ENCODE data around the gene LRRC36.
A peak's percentile ranks its signal among the peaks of the same experiment; 100 is the strongest.

LRRC36 gene

GRCh38 chr16:67397036-67397801, 70.6 kb downstream of the LRRC36 start:
- Mint-ChIP-seq H3K4me1 (peaks cover 9% of the 10 kb centered on the region), H3K36me3 (peaks cover 3% of the 10 kb centered on the region), H3K9me3 (no peaks in the 10 kb centered on the region), H3K27ac (no peak overlapping the region), H3K4me3 (no peak overlapping the region)
- ATAC-seq (no peak), DNase-seq (ENCODE audit: low spot score in 2 of 2) (no peak)

- Mint-ChIP-seq H3K27ac (peak overlapping the region; percentile 14), H3K4me1 (peaks cover 9% of the 10 kb centered on the region), H3K4me3 (no peak overlapping the region), H3K36me3 (no peaks in the 10 kb centered on the region), H3K9me3 (no peaks in the 10 kb centered on the region)
- ATAC-seq (no peak), DNase-seq (ENCODE audit: low spot score in 2 of 2) (no peak)
Measured at GRCh38 chr16:67397812-67398545, 71.4 kb downstream of the LRRC36 start.

- no peak overlapping the region for H3K4me3 Mint-ChIP-seq
- peaks cover 8% of the 10 kb centered on the region for H3K4me1 Mint-ChIP-seq
- H3K27ac Mint-ChIP-seq, result peak overlapping the region; percentile 14
- no peak for DNase-seq (ENCODE audit: low spot score in 2 of 2)
- no peaks in the 10 kb centered on the region for H3K9me3 Mint-ChIP-seq
- H3K36me3 Mint-ChIP-seq, result no peaks in the 10 kb centered on the region
- no peak for ATAC-seq
Measured at GRCh38 chr16:67398546-67399217, 72.1 kb downstream of the LRRC36 start.

DNA sequence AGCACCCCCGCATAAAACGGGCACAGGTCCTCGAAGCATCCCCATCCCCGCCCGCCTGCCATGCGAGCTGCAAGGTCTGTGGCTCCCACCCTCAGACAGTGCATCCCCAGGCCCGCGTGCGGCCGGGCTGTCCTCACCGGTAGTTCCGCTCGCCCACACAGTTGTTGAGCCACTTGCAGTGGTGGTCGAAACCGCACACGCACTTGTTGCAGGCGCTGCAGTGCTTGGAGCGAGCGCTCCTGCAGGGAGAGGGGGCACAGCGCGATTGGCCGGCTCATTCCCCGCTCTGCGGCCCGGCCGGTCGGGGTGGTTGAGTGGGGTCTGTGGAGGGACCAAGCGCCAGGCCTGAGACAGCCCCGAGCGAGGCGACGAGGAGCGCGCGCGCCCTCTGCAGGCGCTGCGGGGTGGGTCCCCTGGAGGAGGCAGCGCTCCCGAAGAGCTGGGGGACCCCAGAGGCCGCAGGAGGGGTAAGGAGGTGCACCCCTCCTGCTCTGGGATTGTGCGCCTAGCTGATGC, 72.7 kb downstream of the LRRC36 start:
- H3K27ac Mint-ChIP-seq, result no peak overlapping the region
- peak; percentile 53 to 81 for DNase-seq (ENCODE audit: low spot score in 2 of 2)
- peaks cover 2% of the 10 kb centered on the region for H3K4me1 Mint-ChIP-seq
- H3K9me3 Mint-ChIP-seq, result no peaks in the 10 kb centered on the region
- H3K36me3 Mint-ChIP-seq, result no peaks in the 10 kb centered on the region
- peak; percentile 76 for ATAC-seq
- no peak overlapping the region for H3K4me3 Mint-ChIP-seq

DNA sequence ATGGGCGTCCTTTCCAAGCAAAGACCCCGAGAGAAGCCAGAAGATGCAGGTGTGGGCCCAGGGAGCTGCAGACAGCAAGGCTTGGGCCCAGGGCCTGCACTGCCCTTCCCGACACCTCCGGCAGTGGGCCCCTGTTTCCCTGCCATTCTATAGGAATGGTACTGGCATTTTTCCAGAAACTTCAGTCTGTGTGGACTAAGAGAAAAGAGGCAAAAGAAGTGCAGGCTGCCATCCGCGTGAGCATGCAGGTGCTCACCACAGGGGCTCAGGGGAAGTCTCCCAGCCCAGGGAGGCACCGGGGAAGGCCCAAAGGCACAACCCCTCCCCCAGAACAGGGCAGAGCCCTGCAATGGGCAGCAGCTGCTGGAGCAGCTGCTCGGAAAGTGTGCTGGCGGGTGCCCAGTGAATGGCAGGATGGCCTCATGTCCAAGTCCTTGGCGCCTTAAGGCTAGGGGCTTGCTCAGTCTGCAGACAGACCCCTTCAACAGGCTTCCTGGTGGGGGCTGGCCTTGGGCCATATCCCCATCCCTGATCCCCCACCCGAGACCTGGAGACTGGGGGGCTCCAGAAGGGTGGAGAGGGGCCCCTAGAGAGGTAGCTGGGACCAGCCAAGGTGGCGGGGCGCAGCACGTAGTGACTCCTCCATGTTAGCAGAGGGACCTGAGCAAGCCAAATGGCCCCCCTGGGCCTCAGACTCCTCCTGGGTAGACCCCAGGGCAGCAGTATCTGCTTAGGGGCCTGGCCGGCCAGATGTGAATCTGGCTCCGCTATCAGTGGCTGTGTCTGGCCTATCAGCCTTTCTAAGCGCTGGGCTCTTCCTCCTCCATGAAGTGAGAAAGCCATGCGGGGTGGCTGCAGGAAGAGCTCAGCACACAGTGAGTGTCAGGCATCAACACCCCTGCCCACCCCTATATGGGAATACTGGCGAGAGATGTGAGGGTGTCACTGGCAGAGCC, 73.4 kb downstream of the LRRC36 start:
- DNase-seq (ENCODE audit: low spot score in 2 of 2) (no peak), ATAC-seq (no peak)
- H3K36me3 Mint-ChIP-seq, result no peaks in the 10 kb centered on the region
- no peak overlapping the region for H3K4me3 Mint-ChIP-seq
- H3K9me3 Mint-ChIP-seq, result no peaks in the 10 kb centered on the region
- H3K27ac Mint-ChIP-seq, result no peak overlapping the region
- no peaks in the 10 kb centered on the region for H3K4me1 Mint-ChIP-seq

GRCh38 chr16:67400901-67401300, 74.3 kb downstream of the LRRC36 start:
- Mint-ChIP-seq H3K4me3 (no peak overlapping the region), H3K27ac (no peak overlapping the region), H3K36me3 (no peaks in the 10 kb centered on the region), H3K9me3 (no peaks in the 10 kb centered on the region), H3K4me1 (no peaks in the 10 kb centered on the region)
- no peak for ATAC-seq
- no peak for DNase-seq (ENCODE audit: low spot score in 2 of 2)

DNA sequence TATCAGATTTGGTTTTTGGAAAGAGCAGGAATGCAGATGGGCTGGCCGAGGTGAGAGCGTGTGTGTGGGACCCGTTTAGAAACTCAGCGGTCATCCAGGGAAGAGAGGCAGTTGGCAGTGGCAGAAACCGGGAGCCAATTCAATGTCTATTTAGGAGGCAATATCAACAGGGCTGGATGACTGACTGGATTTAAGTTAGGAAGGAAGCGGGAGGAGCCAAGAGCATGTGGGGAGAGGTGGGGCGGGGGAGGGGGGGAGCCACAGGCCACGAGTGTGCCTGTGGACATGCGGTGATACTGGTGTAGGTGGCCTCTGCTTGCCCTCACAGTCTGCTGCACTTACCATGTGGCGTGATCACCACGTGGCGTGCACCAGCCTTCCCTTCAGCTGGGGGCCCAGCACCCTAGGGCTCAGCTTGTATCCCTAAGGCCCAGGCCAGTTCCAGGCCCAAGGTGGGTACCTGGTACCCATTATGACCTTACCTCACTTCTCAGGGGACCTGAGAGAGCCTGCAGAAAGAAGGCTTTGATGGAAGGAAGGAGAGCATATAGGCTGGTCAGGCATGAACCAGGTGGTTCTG, 77.5 kb downstream of the LRRC36 start:
- no peak for ATAC-seq
- Mint-ChIP-seq H3K4me1 (no peaks in the 10 kb centered on the region), H3K27ac (no peak overlapping the region), H3K36me3 (no peaks in the 10 kb centered on the region), H3K4me3 (no peak overlapping the region), H3K9me3 (no peaks in the 10 kb centered on the region)
- DNase-seq (ENCODE audit: low spot score in 2 of 2), result no peak

DNA sequence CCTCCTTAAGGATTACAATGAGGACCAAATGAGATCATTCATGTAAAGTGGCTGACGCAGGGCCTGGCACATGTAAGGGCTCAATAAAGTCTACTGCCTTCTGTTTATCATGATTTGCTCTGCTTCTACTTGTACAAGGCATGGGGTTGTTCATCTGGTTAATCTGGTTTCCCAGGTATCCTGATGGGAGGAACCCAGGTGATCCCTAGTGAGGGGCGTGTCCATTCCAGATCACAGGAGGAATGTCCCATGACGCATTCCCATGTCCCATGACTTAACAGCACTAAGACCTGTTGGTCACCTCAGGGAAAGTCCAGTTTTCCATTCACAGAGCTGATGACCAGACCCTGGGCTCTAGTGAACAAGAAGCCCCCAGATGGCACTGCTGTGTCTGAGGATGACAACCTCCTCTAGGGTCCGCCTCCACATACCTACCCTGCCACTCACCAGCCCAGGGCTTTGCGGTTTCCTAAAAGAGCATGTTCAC, 78.2 kb downstream of the LRRC36 start:
- no peaks in the 10 kb centered on the region for H3K9me3 Mint-ChIP-seq
- no peak for DNase-seq (ENCODE audit: low spot score in 2 of 2)
- H3K4me1 Mint-ChIP-seq, result no peaks in the 10 kb centered on the region
- no peak for ATAC-seq
- no peak overlapping the region for H3K27ac Mint-ChIP-seq
- no peak overlapping the region for H3K4me3 Mint-ChIP-seq
- no peaks in the 10 kb centered on the region for H3K36me3 Mint-ChIP-seq

DNA sequence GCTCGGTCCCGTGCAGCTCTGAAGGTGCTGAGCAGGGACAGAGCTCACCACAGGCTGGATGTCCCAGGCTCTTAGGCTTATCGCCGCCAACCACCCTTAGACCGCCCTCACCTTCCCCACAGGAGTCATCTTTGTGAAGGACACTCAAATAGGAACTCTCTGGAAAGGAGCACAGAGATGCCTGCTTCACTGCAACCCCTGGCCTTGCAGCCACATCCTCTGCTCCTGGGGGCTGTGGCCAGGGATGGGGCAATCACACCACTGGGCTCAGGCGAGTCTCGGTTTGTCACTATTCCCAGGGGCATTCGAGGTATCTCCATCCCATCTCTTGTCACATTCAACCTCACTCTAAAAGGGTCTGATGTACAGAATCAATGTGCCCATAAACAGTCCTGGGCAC, 78.7 kb downstream of the LRRC36 start:
- H3K36me3 Mint-ChIP-seq, result no peaks in the 10 kb centered on the region
- DNase-seq (ENCODE audit: low spot score in 2 of 2), result no peak
- H3K4me3 Mint-ChIP-seq, result no peak overlapping the region
- H3K27ac Mint-ChIP-seq, result no peak overlapping the region
- no peaks in the 10 kb centered on the region for H3K4me1 Mint-ChIP-seq
- H3K9me3 Mint-ChIP-seq, result no peaks in the 10 kb centered on the region
- ATAC-seq, result no peak

GRCh38 chr16:67406111-67406971, 79.7 kb downstream of the LRRC36 start:
- no peak overlapping the region for H3K27ac Mint-ChIP-seq
- H3K4me1 Mint-ChIP-seq, result no peaks in the 10 kb centered on the region
- H3K9me3 Mint-ChIP-seq, result no peaks in the 10 kb centered on the region
- ATAC-seq (no peak), DNase-seq (ENCODE audit: low spot score in 2 of 2) (no peak)
- no peak overlapping the region for H3K4me3 Mint-ChIP-seq
- H3K36me3 Mint-ChIP-seq, result peaks cover under 1% of the 10 kb centered on the region

DNA sequence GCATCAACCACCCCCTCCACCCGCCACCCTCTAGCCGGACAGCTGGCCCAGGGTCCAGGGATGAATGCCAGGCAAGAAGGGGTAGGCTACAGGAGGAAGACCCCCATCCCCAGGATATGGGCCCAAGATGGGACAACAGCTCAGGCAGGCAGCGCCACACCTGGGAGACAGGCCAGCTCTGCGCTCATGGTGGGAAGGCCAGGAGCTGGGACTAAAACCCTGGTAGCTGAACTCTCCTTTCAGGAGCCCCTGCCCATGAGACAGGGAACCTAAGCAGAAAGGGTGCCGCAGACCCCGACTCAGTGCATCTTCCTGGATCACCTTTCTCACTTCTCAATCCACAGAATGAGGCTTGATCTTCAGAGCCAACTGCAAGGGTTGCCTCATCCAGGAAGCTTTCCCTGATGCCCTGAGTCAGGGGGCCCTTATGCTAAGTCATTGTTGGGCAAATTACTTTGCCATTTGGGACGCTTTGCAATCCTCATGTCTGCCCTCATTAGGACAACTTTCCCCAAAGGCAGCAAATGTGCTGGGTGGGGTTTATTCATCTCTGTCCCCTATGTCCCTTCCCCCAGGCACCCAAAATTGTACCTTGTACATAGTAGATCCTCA, 80.7 kb downstream of the LRRC36 start:
- no peaks in the 10 kb centered on the region for H3K9me3 Mint-ChIP-seq
- peaks cover 5% of the 10 kb centered on the region for H3K36me3 Mint-ChIP-seq
- peak overlapping the region; percentile 16 for H3K27ac Mint-ChIP-seq
- no peak for ATAC-seq
- no peak for DNase-seq (ENCODE audit: low spot score in 2 of 2)
- H3K4me3 Mint-ChIP-seq, result no peak overlapping the region
- no peaks in the 10 kb centered on the region for H3K4me1 Mint-ChIP-seq

DNA sequence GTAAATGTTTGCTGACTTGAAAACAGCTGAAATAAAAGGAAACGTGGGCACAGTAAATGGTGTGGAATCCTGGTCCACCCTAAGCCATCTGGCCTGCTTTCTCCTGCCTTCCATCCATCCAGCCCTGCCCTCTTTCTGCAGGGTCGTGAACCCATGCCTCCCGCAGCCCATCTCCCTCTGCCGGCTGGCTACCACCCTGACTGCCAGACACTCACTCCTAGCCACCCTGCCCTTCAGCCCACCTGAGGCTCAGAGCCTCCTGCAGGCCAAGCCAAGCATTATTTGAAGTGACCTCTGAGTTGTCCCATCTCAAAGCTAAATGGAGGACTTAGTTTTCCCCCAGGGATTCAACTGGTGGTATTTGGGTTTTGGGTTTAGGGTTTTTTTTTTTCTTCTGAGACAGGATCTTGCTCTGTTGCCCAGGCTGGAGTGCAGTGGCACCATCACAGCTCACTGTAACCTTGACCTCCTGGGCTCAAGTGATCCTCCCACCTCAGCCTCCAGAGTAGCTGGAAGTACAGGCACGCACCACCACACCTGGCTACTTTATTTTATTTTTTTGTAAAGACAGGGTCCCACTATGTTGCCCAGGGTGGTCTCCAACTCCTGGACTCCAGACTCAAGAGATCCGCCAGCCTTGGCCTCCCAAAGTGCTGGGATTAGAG, 81.3 kb downstream of the LRRC36 start:
- no peak for ATAC-seq
- peak overlapping the region; percentile 16 for H3K27ac Mint-ChIP-seq

DNA sequence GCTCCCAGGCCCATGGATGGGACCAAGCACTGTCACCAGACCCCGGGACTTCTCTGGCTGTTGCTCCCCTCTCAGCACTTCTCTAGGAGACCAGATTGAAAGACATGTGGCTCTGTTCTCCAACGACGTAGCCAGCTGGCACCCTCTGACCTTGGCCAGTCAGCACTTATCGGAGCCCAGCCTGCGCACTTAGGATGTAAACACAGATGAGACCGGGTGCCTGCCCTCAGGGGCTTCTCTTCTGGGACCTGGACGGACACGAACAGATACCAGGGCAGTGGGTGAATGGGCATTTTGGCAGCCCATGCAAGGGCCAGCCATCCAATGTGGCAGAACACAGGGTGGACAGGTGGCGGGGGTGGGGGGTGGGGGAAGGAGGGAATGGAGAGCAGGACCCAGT, 83.0 kb downstream of the LRRC36 start:
- H3K4me1 Mint-ChIP-seq, result no peaks in the 10 kb centered on the region
- peaks cover 5% of the 10 kb centered on the region for H3K36me3 Mint-ChIP-seq
- H3K9me3 Mint-ChIP-seq, result no peaks in the 10 kb centered on the region
- DNase-seq (ENCODE audit: low spot score in 2 of 2) (no peak), ATAC-seq (no peak)
- no peak overlapping the region for H3K27ac Mint-ChIP-seq
- H3K4me3 Mint-ChIP-seq, result no peak overlapping the region

More for the DNA sequence above, 81.3 kb downstream of the LRRC36 start:
- Mint-ChIP-seq H3K9me3 (no peaks in the 10 kb centered on the region), H3K36me3 (peaks cover 5% of the 10 kb centered on the region), H3K4me1 (no peaks in the 10 kb centered on the region), H3K4me3 (no peak overlapping the region)
- no peak for DNase-seq (ENCODE audit: low spot score in 2 of 2)
